HFF-Myc (cell line): ENCODE results near the gene FOXK2.
"Not testable (repeated sequence)": the region's sequence is repeated elsewhere in the genome, so short reads cannot be mapped to it uniquely, and the experiment has no call there.

ENCODE experiments used
- DNase-seq: peaks from one replicate; pipeline ENCODE4 v3.0.0-alpha.2; 2011; ENCODE audit warnings: low read depth; ENCODE audit errors: extremely low read depth
- H3K4me3 ChIP-seq: replicated peaks from 2 replicates; pipeline ENCODE4 v1.5.1; 2011; ENCODE audit warnings: low read depth, mild to moderate bottlenecking, control low read depth, low read length
- CTCF ChIP-seq: IDR thresholded peaks from 2 replicates; pipeline ENCODE4 v1.5.1; 2012; ENCODE audit warnings: mild to moderate bottlenecking, low read depth, low read length, control low read depth; ENCODE audit errors: missing control alignments

Gene FOXK2

DNA sequence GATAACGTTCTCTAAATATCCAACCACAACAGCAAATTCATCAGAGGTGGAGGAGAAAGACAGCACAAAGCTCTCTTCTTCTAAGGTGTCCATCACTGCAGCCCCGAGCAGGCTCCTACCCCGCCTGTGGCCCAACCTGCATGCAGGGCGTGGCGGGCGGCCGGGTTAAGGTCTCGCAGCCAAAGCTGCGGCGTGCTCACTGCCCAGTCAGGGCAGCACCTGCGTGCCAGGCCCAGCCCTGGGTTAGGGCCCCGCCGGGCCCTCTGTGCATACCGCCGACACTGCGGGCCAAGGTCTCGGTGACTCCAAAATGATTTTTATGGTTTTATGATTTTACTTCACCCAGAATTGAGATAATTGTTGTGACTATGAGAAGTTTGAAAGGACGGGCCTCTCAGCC is 57.8 kb downstream of the FOXK2 start:
- no peak for TF ChIP-seq CTCF
- DNase-seq = no peak
- no peak overlapping the region for H3K4me3 ChIP-seq

GRCh38 chr17:82579969-82580368 is 60.4 kb downstream of the FOXK2 start:
- H3K4me3 ChIP-seq, DNase-seq: not testable (repeated sequence)

DNA sequence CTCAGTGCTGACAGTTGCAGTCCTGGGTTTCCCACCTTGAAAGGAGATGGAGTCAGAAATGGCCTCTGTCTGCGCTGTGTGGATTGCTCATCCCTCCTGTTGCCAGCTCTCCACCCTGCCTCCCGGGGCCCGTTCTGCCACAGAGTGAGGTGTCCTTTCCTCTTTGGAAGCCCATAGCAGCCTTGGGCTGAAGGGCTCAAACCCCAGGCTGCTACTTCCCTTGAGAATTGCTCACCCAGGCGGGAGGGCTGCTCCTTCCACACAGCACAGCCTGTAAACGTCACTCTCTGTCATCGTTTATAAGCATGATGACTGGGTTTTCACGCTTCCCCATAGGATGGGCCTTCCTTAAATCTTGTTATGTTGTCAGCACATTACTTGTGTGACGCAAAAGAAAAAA is 62.7 kb downstream of the FOXK2 start:
- TF ChIP-seq CTCF = no peak
- H3K4me3 ChIP-seq = no peak overlapping the region
- no peak for DNase-seq

DNA sequence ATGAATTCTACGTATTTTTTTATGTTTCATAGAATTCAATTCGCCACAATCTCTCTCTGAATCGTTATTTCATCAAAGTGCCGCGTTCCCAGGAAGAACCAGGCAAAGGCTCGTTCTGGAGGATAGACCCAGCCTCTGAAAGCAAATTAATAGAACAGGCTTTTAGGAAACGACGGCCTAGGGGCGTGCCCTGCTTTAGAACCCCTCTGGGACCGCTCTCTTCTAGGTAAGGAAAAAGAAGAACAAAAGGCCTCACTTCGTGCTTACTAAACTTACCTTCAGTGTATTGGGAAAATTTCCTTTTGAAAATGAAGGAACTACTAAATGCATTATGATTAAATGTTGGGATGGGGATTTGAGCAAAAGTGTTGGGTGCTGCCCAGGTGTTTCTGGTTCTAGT is 63.2 kb downstream of the FOXK2 start:
- no peak for TF ChIP-seq CTCF
- H3K4me3 ChIP-seq = no peak overlapping the region
- no peak for DNase-seq

DNA sequence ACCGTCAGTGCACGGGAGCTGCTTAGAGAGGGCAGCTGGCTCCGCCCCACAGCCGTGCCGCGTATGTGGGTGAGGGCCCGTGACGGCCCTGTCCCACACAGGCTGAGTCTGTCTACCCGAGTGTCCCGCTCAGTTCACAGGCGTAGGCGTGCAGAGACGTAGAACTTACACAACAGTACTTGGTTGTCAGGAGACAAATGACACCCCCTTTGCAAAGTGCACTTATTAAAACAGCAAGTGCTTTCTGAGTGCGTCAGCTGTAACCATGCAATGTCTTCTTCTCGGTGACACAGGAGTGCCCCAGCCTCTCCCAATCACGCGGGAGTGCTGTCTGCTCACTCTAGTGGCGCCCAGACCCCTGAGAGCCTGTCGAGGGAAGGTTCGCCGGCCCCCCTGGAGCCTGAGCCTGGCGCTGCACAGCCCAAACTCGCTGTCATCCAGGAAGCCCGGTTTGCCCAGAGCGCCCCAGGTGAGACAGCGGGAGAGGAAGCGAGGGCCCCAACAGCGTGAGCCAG is 64.2 kb downstream of the FOXK2 start:
- no peak for DNase-seq
- H3K4me3 ChIP-seq = no peak overlapping the region
- no peak for TF ChIP-seq CTCF

GRCh38 chr17:82585935-82586575 is 66.5 kb downstream of the FOXK2 start:
- not testable (repeated sequence) for H3K4me3 ChIP-seq, DNase-seq

- DNase-seq = no peak
- no peak overlapping the region for H3K4me3 ChIP-seq
- TF ChIP-seq CTCF = no peak
Observed at GRCh38 chr17:82586576-82587233, 67.2 kb downstream of the FOXK2 start.
